Neuronal stem cell (in vitro differentiated cells): ENCODE data around the gene MRPL33.
A peak's percentile ranks its signal among the peaks of the same experiment; 100 is the strongest.

ENCODE experiments used
- DNase-seq: peaks from one replicate; pipeline ENCODE4 v3.0.0-alpha.2; 2013; ENCODE audit warnings: low spot score
- H2AFZ ChIP-seq: one replicate; pipeline ENCODE4 v1.6.1; 2013; ENCODE audit warnings: mild to moderate bottlenecking, low read length, inconsistent platforms
- H2AK5ac ChIP-seq: 2 replicates; pipeline ENCODE4 v1.6.1; 2013; ENCODE audit warnings: low read depth, mild to moderate bottlenecking, inconsistent platforms, low read length, moderate library complexity, mixed read lengths
- H2BK120ac ChIP-seq: 2 replicates; pipeline ENCODE4 v1.6.1; 2013; ENCODE audit warnings: low read depth, mild to moderate bottlenecking, inconsistent platforms, low read length, moderate library complexity, mixed read lengths
- H2BK12ac ChIP-seq: one replicate; pipeline ENCODE4 v1.6.1; 2013; ENCODE audit warnings: low read length, inconsistent platforms
- H2BK15ac ChIP-seq: 2 replicates; pipeline ENCODE4 v1.6.1; 2013; ENCODE audit warnings: mild to moderate bottlenecking, low read length, inconsistent platforms, mixed read lengths
- H2BK5ac ChIP-seq: one replicate; pipeline ENCODE4 v1.6.1; 2013; ENCODE audit warnings: inconsistent platforms, mild to moderate bottlenecking, low read length, moderate library complexity
- H3K14ac ChIP-seq: one replicate; pipeline ENCODE4 v1.6.1; 2013; ENCODE audit warnings: low read length, inconsistent platforms
- H3K18ac ChIP-seq: 2 replicates; pipeline ENCODE4 v1.6.1; 2013; ENCODE audit warnings: low read length, inconsistent platforms
- H3K23ac ChIP-seq: 2 replicates; pipeline ENCODE4 v1.6.1; 2013; ENCODE audit warnings: low read depth, mild to moderate bottlenecking, mixed read lengths, low read length, inconsistent platforms; ENCODE audit not compliant: poor library complexity
- H3K27ac ChIP-seq: replicated peaks from 3 replicates; pipeline ENCODE4 v1.5.1; 2013; ENCODE audit warnings: low read length, inconsistent platforms
- H3K27me3 ChIP-seq, 3 experiments: 2 replicates each; pipeline ENCODE4 v1.6.1; 2013; ENCODE audit warnings: low read length in 3 of 3, mild to moderate bottlenecking in 2 of 3, inconsistent platforms in 1 of 3, low read depth in 1 of 3, mixed read lengths in 1 of 3, moderate library complexity in 1 of 3; ENCODE audit not compliant: control insufficient read depth in 3 of 3, insufficient read depth in 3 of 3
- H3K36me3 ChIP-seq, 2 donors: replicated peaks in 1 of 2; 2 replicates each; pipeline ENCODE4 v1.6.1; 2013; ENCODE audit warnings: low read length in 2 of 2; ENCODE audit not compliant: control insufficient read depth in 2 of 2, insufficient read depth in 2 of 2
- H3K4ac ChIP-seq: 2 replicates; pipeline ENCODE4 v1.6.1; 2013; ENCODE audit warnings: inconsistent platforms, mild to moderate bottlenecking, low read length, moderate library complexity
- H3K4me1 ChIP-seq, 2 donors: 1 replicate in 1 of 2; 2 replicates in 1 of 2; pipeline ENCODE4 v1.6.1; 2013; ENCODE audit warnings: low read length in 2 of 2, low read depth in 1 of 2; ENCODE audit not compliant: control insufficient read depth in 2 of 2, insufficient read depth in 1 of 2
- H3K4me2 ChIP-seq: one replicate; pipeline ENCODE4 v1.6.1; 2013; ENCODE audit warnings: mild to moderate bottlenecking, low read length, inconsistent platforms; ENCODE audit not compliant: insufficient read depth, poor library complexity, severe bottlenecking
- H3K4me3 ChIP-seq, 2 donors: 2 replicates each; pipeline ENCODE4 v1.5.1; 2013; ENCODE audit warnings: low read length in 2 of 2, mild to moderate bottlenecking in 2 of 2, inconsistent platforms in 1 of 2, moderate library complexity in 1 of 2
- H3K79me1 ChIP-seq: one replicate; pipeline ENCODE4 v1.6.1; 2013; ENCODE audit warnings: low read depth, mild to moderate bottlenecking, inconsistent platforms, low read length, moderate library complexity
- H3K9ac ChIP-seq: one replicate; pipeline ENCODE4 v1.6.1; 2013; ENCODE audit warnings: mild to moderate bottlenecking, low read depth, low read length, inconsistent platforms; ENCODE audit not compliant: poor library complexity
- H3K9me3 ChIP-seq, 2 donors: replicated peaks in 1 of 2; 2 replicates each; pipeline versions ENCODE3 to v1.6.1; 2013; ENCODE audit warnings: low read length in 2 of 2, mild to moderate bottlenecking in 2 of 2, inconsistent platforms in 1 of 2, low read depth in 1 of 2, mixed read lengths in 1 of 2, moderate library complexity in 1 of 2; ENCODE audit not compliant: control insufficient read depth in 2 of 2, insufficient read depth in 1 of 2
- H4K8ac ChIP-seq: one replicate; pipeline ENCODE4 v1.6.1; 2013; ENCODE audit warnings: low read depth, mild to moderate bottlenecking, inconsistent platforms, low read length, moderate library complexity
- H4K91ac ChIP-seq: one replicate; pipeline ENCODE4 v1.6.1; 2013; ENCODE audit warnings: low read length, low read depth, mild to moderate bottlenecking, inconsistent platforms; ENCODE audit not compliant: poor library complexity
- WGBS, 2 donors: extraction: QIAGEN DNeasy Blood & Tissue Kit; methylation state at CpG; one replicate each; pipeline ENCODE4 v1.1.7; 2013; ENCODE audit warnings: missing lambda C conversion rate in 2 of 2, mixed read lengths in 1 of 2; ENCODE audit not compliant: insufficient read length in 2 of 2, insufficient replicate concordance in 1 of 2; ENCODE audit errors: extremely low coverage in 2 of 2; 5-methylcytosine and 5-hydroxymethylcytosine counted together

The MRPL33 gene

DNA sequence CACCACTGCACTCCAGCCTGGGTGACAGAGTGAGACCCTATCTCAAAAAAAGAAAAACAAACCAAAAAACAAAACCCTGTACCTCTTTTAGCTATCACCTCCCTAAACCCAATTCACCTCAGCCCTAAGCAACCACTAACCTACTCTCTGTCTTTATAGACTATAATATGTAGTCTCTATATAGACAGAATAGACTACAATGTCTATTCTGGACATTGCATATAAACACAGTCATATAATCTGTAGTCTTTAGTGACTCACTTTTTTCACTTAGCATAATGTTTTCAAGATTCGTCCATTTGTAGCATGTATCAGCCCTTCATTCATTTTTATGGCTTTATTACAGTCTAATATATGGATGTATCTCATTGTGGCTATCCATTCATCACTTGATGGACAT lies 37.2 kb upstream of the MRPL33 start:
- H2BK5ac ChIP-seq: no peak overlapping the region
- H3K27ac ChIP-seq: no peak overlapping the region
- no peak overlapping the region for H3K9ac ChIP-seq
- no peaks in the 10 kb centered on the region for H3K79me1 ChIP-seq
- no CpG with 5 or more reads among the region's 1 CpG for WGBS, 2 donors
- H4K91ac ChIP-seq: no peak overlapping the region
- no peak overlapping the region for H2AFZ ChIP-seq
- H2BK12ac ChIP-seq: no peak overlapping the region
- H3K4me1 ChIP-seq: peaks cover 4 to 9% of the 10 kb centered on the region in 2 donors
- DNase-seq: no peak
- no peaks in the 10 kb centered on the region for H3K9me3 ChIP-seq
- H3K23ac ChIP-seq: no peak overlapping the region
- H3K14ac ChIP-seq: no peak overlapping the region
- H3K4ac ChIP-seq: no peak overlapping the region
- H3K27me3 ChIP-seq: peaks cover 0 to 29% (median 0%) of the 10 kb centered on the region in 3 experiments
- H3K4me3 ChIP-seq: no peak overlapping the region
- H3K18ac ChIP-seq: no peak overlapping the region
- no peak overlapping the region for H2AK5ac ChIP-seq
- no peak overlapping the region for H4K8ac ChIP-seq
- no peak overlapping the region for H2BK15ac ChIP-seq
- H3K36me3 ChIP-seq: peaks cover 0 to 2% of the 10 kb centered on the region in 2 donors
- no peak overlapping the region for H3K4me2 ChIP-seq
- H2BK120ac ChIP-seq: no peak overlapping the region

DNA sequence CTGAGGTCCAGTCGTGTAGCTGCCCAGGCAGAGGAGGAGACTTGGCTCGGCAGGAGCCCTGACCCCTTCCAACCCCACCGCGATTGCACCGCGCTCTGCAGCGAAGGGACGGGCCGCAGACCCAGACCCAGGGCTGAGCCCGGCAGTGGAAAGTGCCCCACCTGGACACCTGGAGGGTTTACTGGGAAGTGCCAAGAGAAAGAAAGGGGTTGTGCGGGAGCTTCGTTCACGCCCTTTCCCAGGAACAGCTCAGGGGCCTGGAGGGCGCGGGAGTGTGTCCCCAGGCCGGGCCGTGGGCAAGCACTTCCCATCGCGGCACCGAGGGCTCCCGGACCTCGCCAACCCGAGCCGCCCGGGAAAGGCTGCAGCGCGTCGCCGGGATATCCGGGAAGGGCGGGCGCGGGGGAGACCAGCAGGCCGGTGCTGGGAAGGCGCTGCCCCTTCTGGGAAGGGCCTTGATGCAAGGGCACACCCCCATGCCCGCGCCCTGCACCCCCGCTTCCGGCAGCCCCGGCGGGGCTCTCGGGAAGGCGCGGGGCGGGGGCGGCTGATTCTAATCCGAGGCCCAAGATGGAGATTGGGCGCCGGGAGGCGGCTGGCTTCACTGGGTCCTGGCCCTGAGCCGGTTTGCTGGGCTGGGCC lies 36.1 kb upstream of the MRPL33 start:
- peak overlapping the region; percentile 70 for H3K4me2 ChIP-seq
- no peak for DNase-seq
- H3K4me1 ChIP-seq: peaks cover 4 to 9% of the 10 kb centered on the region in 2 donors
- peaks cover 0 to 2% of the 10 kb centered on the region in 2 donors for H3K36me3 ChIP-seq
- H3K23ac ChIP-seq: peak overlapping the region; percentile 81
- WGBS, 2 donors: no CpG with 5 or more reads among the region's 51 CpGs
- H2BK5ac ChIP-seq: no peak overlapping the region
- H3K4ac ChIP-seq: no peak overlapping the region
- no peaks in the 10 kb centered on the region for H3K9me3 ChIP-seq
- no peak overlapping the region for H2AK5ac ChIP-seq
- H4K8ac ChIP-seq: peak overlapping the region; percentile 99
- peak overlapping the region; percentile 50 for H2BK120ac ChIP-seq
- H3K27ac ChIP-seq: no peak overlapping the region
- H3K9ac ChIP-seq: peak overlapping the region; percentile 86
- H3K27me3 ChIP-seq: peaks cover 0 to 29% (median 0%) of the 10 kb centered on the region in 3 experiments
- H2AFZ ChIP-seq: peak overlapping the region; percentile 61
- H2BK12ac ChIP-seq: no peak overlapping the region
- H4K91ac ChIP-seq: no peak overlapping the region
- peak overlapping the region in 1 of 2 donors; percentile 78 for H3K4me3 ChIP-seq
- peak overlapping the region; percentile 96 for H2BK15ac ChIP-seq
- H3K18ac ChIP-seq: peak overlapping the region; percentile 97
- H3K79me1 ChIP-seq: no peaks in the 10 kb centered on the region
- peak overlapping the region; percentile 47 for H3K14ac ChIP-seq

DNA sequence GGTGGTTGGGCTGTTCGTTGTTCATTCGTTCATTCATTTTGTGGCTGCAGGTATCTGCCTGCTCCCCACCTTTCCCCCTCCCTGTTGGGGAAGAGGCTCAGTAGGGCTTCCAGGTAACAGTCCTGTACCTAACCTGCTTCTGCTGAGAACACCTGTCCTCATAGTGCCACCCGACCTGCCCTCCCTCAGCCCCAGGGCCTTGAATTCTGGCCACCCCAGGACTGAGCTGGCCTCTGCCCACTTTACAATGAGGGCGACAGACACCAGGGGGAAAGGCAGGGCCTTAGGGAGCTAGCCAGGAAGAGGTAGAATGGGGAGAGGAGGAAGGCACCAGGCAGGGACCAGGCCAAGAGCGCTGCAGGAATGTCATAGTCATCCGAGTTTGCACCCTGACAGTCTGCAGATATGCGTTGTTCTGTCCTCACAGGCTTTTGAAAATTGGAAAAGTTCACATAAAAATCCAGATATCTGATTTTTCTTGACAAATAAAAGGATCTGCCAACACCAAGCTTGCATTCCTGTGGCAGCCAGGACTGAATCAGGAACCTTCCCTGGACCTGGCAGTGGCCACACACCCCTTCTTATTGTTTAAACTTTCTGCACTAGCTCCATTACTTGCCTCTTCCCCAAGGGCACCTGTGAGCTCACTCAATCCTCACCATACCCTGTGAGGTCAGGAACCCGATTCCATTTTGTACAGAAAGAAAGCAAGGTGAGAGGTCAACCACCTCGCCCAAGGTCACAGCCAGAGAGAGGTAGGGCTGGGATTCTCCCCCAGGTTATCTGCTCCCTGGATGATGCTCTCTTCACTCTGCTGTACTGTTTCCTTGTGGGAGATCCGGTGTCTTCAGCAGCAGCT lies 35.3 kb upstream of the MRPL33 start:
- H4K91ac ChIP-seq: peak overlapping the region; percentile 89
- peaks cover 4 to 9% of the 10 kb centered on the region in 2 donors for H3K4me1 ChIP-seq
- no peak overlapping the region for H4K8ac ChIP-seq
- H2AK5ac ChIP-seq: peak overlapping the region; percentile 71
- peak overlapping the region; percentile 61 for H2BK15ac ChIP-seq
- H3K79me1 ChIP-seq: no peaks in the 10 kb centered on the region
- peaks cover 0 to 2% of the 10 kb centered on the region in 2 donors for H3K36me3 ChIP-seq
- no peak overlapping the region for H3K4me2 ChIP-seq
- H3K9me3 ChIP-seq: no peaks in the 10 kb centered on the region
- H2AFZ ChIP-seq: no peak overlapping the region
- H3K27ac ChIP-seq: no peak overlapping the region
- H2BK12ac ChIP-seq: peak overlapping the region; percentile 58
- H3K4me3 ChIP-seq: peak overlapping the region in 1 of 2 donors; percentile 16
- H3K9ac ChIP-seq: no peak overlapping the region
- H3K27me3 ChIP-seq: peaks cover 0 to 29% (median 0%) of the 10 kb centered on the region in 3 experiments
- H3K14ac ChIP-seq: no peak overlapping the region
- no peak overlapping the region for H2BK5ac ChIP-seq
- H3K23ac ChIP-seq: peak overlapping the region; percentile 52
- WGBS, 2 donors: no CpG with 5 or more reads among the region's 10 CpGs
- no peak overlapping the region for H2BK120ac ChIP-seq
- H3K4ac ChIP-seq: peak overlapping the region; percentile 76
- DNase-seq: no peak
- peak overlapping the region; percentile 97 for H3K18ac ChIP-seq

DNA sequence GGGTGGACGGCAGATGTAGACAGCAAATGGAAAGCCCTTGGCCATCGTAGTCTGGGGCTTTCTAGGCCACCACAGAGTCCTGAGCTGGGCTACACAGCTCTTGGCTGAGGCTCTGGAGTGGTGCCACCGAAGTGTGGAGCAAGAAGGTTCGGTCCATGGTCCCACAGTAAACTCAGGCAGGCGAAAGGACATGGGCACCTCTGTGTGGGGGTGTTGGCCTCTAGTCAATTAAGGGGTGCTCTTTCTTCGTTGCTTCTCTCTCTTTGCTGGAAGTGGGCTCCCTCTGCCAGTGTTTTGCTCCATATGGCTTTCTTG lies 34.7 kb upstream of the MRPL33 start:
- H3K4me3 ChIP-seq: peak overlapping the region in 1 of 2 donors; percentile 16
- H3K14ac ChIP-seq: no peak overlapping the region
- H3K23ac ChIP-seq: no peak overlapping the region
- H3K4me1 ChIP-seq: peaks cover 4 to 9% of the 10 kb centered on the region in 2 donors
- H3K4ac ChIP-seq: no peak overlapping the region
- H2BK15ac ChIP-seq: peak overlapping the region; percentile 61
- H3K4me2 ChIP-seq: no peak overlapping the region
- peaks cover 0 to 29% (median 0%) of the 10 kb centered on the region in 3 experiments for H3K27me3 ChIP-seq
- no peaks in the 10 kb centered on the region for H3K9me3 ChIP-seq
- no peak overlapping the region for H3K18ac ChIP-seq
- DNase-seq: no peak
- H2AK5ac ChIP-seq: no peak overlapping the region
- no peak overlapping the region for H2BK5ac ChIP-seq
- H3K36me3 ChIP-seq: peaks cover 0 to 2% of the 10 kb centered on the region in 2 donors
- H2BK12ac ChIP-seq: no peak overlapping the region
- H3K27ac ChIP-seq: no peak overlapping the region
- H3K79me1 ChIP-seq: no peaks in the 10 kb centered on the region
- no peak overlapping the region for H4K8ac ChIP-seq
- no peak overlapping the region for H2AFZ ChIP-seq
- no peak overlapping the region for H4K91ac ChIP-seq
- H3K9ac ChIP-seq: no peak overlapping the region
- WGBS, 2 donors: no CpG with 5 or more reads among the region's 6 CpGs
- no peak overlapping the region for H2BK120ac ChIP-seq
